NCI-H460 (cell line): ENCODE results near the gene ZFAND6. TPM values are rescaled to one million over a fixed set of nuclear protein-coding genes. Genes with fewer than 3 reads are reported as not detected.

Experiments
- DNase-seq: peaks from one replicate; pipeline ENCODE4 v3.0.0-alpha.2; 2016; ENCODE audit warnings: low read depth; ENCODE audit errors: extremely low read depth
- small RNA-seq, 2 experiments: library from RNA; depleted of rRNA; stranded (forward); fragments of <200 nt; gene quantifications; one replicate each; pipeline ENCODE3, GENCODE V24; 2014
- total RNA-seq: library from RNA; depleted of rRNA; stranded (reverse); fragments of >200 nt; shearing (Covaris generic); gene quantifications from 2 replicates; pipeline ENCODE4 v1.2.3, GENCODE V29; 2014; rRNA removed

Gene ZFAND6
- total RNA-seq, 1 experiment from 2014 or later, result 91.6 TPM

DNA sequence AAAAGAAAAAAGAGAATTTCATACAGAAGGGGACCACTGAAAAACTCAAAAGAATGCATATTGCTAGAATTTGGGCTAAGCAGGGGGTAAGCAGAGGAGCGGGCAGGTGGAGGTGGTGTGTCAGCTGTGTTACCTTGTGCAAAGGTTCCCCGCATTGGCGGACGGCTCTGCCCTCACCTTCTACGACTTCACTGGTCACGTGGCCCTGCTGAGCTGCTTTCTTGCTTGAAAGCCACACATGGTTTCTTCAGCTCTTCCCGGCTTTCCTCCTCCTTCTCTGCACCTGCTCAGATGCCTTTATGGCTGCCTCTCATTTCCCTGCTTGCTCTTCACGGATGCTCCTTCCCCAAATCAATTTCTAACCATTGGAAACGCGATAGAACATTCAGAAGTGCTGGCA, 123.8 kb downstream of the ZFAND6 start:
- no peak for DNase-seq

DNA sequence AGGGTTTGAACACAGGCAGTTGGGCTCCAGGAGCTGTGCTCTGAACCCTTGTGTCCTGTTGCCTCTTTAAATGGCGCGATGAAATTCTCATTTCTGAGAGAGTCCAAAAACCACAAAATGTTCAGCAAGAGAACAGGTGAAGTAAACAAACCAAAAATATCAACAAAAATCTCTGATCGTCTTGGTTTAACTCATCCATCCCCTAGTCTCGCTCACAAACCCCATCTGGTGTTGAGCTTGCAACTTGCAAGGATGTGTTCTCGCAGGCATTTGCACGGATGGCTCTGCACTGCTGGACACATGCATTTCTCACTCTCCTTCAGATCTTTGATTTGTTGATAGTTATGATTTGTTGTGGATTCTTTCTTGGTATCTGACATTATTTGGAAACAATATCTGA, 124.4 kb downstream of the ZFAND6 start:
- no peak for DNase-seq

DNA sequence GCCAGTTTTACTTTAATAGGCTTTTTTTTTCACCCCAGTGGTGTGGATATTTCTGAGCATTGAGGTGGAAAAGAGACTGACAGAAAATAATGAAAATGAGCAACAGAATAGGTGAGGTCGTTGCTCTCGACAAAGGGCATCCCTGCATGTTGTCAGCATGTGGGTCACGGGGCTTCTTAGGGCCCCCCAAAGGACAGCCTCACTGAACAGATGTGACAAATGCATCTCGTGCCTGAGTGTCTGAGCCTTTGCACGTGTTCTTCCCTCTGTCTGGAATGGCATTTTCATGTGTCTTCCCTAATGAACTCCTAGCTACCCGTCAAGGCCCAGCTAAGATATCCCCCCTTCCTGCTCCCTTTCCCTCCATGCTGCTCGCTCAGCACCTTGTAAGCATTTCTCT, 125.1 kb downstream of the ZFAND6 start:
- no peak for DNase-seq

DNA sequence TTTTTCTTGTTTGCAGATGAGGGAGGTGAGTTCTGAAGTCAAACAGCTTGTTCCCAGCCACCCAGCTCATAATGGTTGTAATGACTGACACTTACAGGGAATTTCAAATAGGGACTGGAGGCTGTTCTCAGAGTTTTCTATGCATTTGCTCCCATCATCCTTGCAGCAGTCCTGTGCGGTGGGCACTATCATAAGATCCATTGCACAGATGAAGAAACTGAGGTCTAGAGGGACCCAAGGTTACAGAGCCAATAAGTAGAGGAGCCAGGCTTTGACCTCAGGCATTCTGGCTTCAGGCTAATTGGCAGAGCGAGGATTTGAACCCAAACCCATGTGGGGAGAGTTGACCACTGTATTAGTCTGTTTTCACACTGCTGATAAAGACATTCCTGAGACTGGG, 125.7 kb downstream of the ZFAND6 start:
- DNase-seq, result no peak

DNA sequence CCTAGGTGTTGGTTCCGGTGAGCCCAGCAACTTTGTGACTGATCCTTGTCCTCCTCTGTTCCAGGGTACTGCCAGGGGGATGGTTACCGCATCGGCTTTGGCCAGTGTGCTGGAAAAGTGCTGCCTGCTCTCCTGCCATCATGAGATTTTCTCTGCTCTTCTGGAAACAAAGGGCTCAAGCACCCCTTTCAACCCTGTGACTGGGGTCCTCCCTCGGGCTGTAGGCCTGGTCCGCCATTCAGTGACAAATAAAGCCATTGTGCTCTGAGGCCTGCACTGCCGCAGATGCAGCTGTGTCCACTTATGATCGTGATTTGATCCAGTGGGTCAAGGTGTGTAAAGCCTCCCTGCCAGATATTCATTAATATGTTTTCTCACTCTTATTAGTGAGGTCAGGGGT, 126.6 kb downstream of the ZFAND6 start:
- DNase-seq, result no peak

DNA sequence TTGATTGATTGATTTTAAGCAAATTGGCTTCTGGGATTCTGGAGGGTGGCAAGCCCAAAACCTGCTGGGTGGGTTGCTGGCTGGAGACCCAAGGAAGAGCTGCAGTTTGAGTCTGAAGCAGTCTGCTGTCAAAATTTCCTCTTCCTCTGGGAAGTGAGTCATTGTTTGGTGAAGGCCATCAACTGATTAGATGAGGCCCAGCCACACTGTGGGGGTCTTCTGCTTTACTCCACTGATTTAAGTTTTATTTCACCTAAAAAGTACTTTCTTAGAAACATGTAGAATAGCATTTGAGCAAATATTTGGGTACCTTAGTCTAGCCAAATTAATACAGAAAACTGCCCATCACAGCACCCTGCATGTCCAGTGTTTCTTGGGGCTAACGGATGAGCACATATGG, 127.1 kb downstream of the ZFAND6 start:
- no peak for DNase-seq

Small RNA genes within 50 kb of the gene (small RNA-seq; reads per million reads assigned to genes)
- 0 reads per million in 2 experiments for gene RF00017

Other genes starting within 250 kb of the ZFAND6 start
- 26.0 and 34.5 TPM in 2 replicates for gene MTHFS, start 162.7 kb upstream of the ZFAND6 start, total RNA-seq
- not detected in 2 replicates for gene BCL2A1, start 88.5 kb upstream of the ZFAND6 start, total RNA-seq
- 16.0 and 17.3 TPM in 2 replicates for gene FAH, start 93.3 kb downstream of the ZFAND6 start, total RNA-seq
- gene CTXND1, start 192.5 kb downstream of the ZFAND6 start, total RNA-seq, result not detected in 2 replicates